CD14-positive monocyte (primary cell): ENCODE data around the gene TCAF1. TPM values are rescaled to one million over a fixed set of nuclear protein-coding genes. Genes with fewer than 3 reads are reported as not detected.

Experiments used
- DNase-seq, 3 donors: peaks; one replicate each; pipeline ENCODE4 v3.0.0-alpha.2; 2011 to 2022
- H2AFZ ChIP-seq: 2 replicates; pipeline ENCODE4 v1.6.0; 2012; ENCODE audit warnings: mild to moderate bottlenecking, low read depth, low read length, inconsistent platforms; ENCODE audit not compliant: insufficient read depth, poor library complexity, severe bottlenecking
- H3K27ac ChIP-seq, 2 donors: 1 replicate in 1 of 2; 2 replicates in 1 of 2; pipeline ENCODE4 v1.5.1; 2012 to 2013; ENCODE audit warnings: low read length in 2 of 2, control low read depth in 1 of 2, inconsistent platforms in 1 of 2, low read depth in 1 of 2, mild to moderate bottlenecking in 1 of 2
- H3K27me3 ChIP-seq, 2 donors: one replicate each; pipeline versions ENCODE4 v1.6.0 to v1.6.1; 2011 to 2013; ENCODE audit warnings: low read length in 2 of 2; ENCODE audit not compliant: control insufficient read depth in 2 of 2, insufficient read depth in 2 of 2
- H3K36me3 ChIP-seq, 2 donors: replicated peaks in 1 of 2; 1 replicate in 1 of 2; 2 replicates in 1 of 2; pipeline versions ENCODE4 v1.5.1 to v1.6.1; 2012 to 2013; ENCODE audit warnings: low read length in 2 of 2, control low read depth in 1 of 2, inconsistent platforms in 1 of 2, mild to moderate bottlenecking in 1 of 2; ENCODE audit not compliant: insufficient read depth in 2 of 2, control insufficient read depth in 1 of 2
- H3K4me1 ChIP-seq, 2 donors: 1 replicate in 1 of 2; 2 replicates in 1 of 2; pipeline versions ENCODE4 v1.5.1 to v1.6.1; 2012 to 2013; ENCODE audit warnings: low read length in 2 of 2, control low read depth in 1 of 2, inconsistent platforms in 1 of 2, mild to moderate bottlenecking in 1 of 2, moderate library complexity in 1 of 2; ENCODE audit not compliant: insufficient read depth in 2 of 2, control insufficient read depth in 1 of 2
- H3K4me2 ChIP-seq: replicated peaks from 2 replicates; pipeline ENCODE3; 2012; ENCODE audit warnings: low read length, moderate library complexity, mild to moderate bottlenecking; ENCODE audit not compliant: poor library complexity, severe bottlenecking; ENCODE audit errors: extremely low read depth
- H3K4me3 ChIP-seq, 3 experiments: fragments of 200-600 bp in 1 of 3; sonication (generic) in 1 of 3; replicated peaks in 1 of 3; 1 replicate in 2 of 3; 2 replicates in 1 of 3; pipeline ENCODE4 v1.5.1; 2011 to 2013; ENCODE audit warnings: low read length in 3 of 3, mild to moderate bottlenecking in 3 of 3, control low read depth in 2 of 3, low read depth in 2 of 3, inconsistent platforms in 1 of 3, moderate library complexity in 1 of 3
- H3K79me2 ChIP-seq: 2 replicates; pipeline ENCODE4 v1.6.0; 2012; ENCODE audit warnings: mild to moderate bottlenecking, control low read depth, inconsistent platforms, low read length, moderate library complexity; ENCODE audit not compliant: insufficient read depth
- H3K9ac ChIP-seq: 2 replicates; pipeline ENCODE4 v1.6.0; 2017; ENCODE audit warnings: low read length, mild to moderate bottlenecking; ENCODE audit not compliant: insufficient read depth, poor library complexity, severe bottlenecking
- H3K9me3 ChIP-seq, 2 donors: replicated peaks in 1 of 2; 1 replicate in 1 of 2; 2 replicates in 1 of 2; pipeline versions ENCODE4 v1.5.1 to v1.6.1; 2012 to 2013; ENCODE audit warnings: low read length in 2 of 2, control low read depth in 1 of 2; ENCODE audit not compliant: control insufficient read depth in 1 of 2, insufficient read depth in 1 of 2
- H4K20me1 ChIP-seq: 2 replicates; pipeline ENCODE4 v1.6.0; 2012; ENCODE audit warnings: mild to moderate bottlenecking, low read length, control low read depth, moderate library complexity; ENCODE audit not compliant: insufficient read depth
- H3K27ac Mint-ChIP-seq, 7 donors: one replicate each; pipeline ENCODE4 v1.8.0; 2020; ENCODE audit warnings: mild to moderate bottlenecking in 7 of 7, mixed read lengths in 7 of 7, moderate library complexity in 6 of 7, inconsistent platforms in 2 of 7
- H3K27me3 Mint-ChIP-seq, 3 donors: one replicate each; pipeline ENCODE4 v1.8.0; 2021 to 2022; ENCODE audit warnings: low read depth in 3 of 3, mild to moderate bottlenecking in 3 of 3, mixed read lengths in 3 of 3, moderate library complexity in 3 of 3, inconsistent platforms in 1 of 3
- H3K36me3 Mint-ChIP-seq, 2 donors: one replicate each; pipeline ENCODE4 v1.8.0; 2020; ENCODE audit warnings: mixed read lengths in 2 of 2, inconsistent platforms in 1 of 2, mild to moderate bottlenecking in 1 of 2
- H3K4me1 Mint-ChIP-seq: one replicate; pipeline ENCODE4 v1.8.0; 2020; ENCODE audit warnings: mild to moderate bottlenecking, mixed read lengths
- H3K4me3 Mint-ChIP-seq, 2 donors: one replicate each; pipeline ENCODE4 v1.8.0; 2020; ENCODE audit warnings: mild to moderate bottlenecking in 2 of 2, mixed read lengths in 2 of 2, moderate library complexity in 1 of 2
- H3K9me3 Mint-ChIP-seq, 7 donors: one replicate each; pipeline ENCODE4 v1.8.0; 2020 to 2022; ENCODE audit warnings: mixed read lengths in 7 of 7, mild to moderate bottlenecking in 6 of 7, moderate library complexity in 6 of 7, inconsistent platforms in 2 of 7
- WGBS: methylation state at CpG from one replicate; pipeline ENCODE4 v1.1.5; 2013; ENCODE audit warnings: missing lambda C conversion rate; ENCODE audit not compliant: insufficient coverage; 5-methylcytosine and 5-hydroxymethylcytosine counted together
- intact Hi-C, 2 donors: fragments of 100-400 bp; cut with micrococcal nuclease; formaldehyde crosslinking; loops; one replicate each; pipeline versions ENCODE4 v1.15.0 to v1.15.1; 2023
- polyA plus RNA-seq, 3 donors: library from polyadenylated mRNA; depleted of rRNA in 1 of 3; unstranded in 2 of 3; stranded (reverse) in 1 of 3; fragments of 300-500 nt in 2 of 3; fragments of >200 nt in 1 of 3; fragmentation: Illumina TruSeq in 2 of 3; gene quantifications; 1 replicate in 2 of 3; 2 replicates in 1 of 3; pipeline ENCODE4 v1.2.3, GENCODE V29; 2012 to 2021
- TF ChIP-seq, protein P1 (sequence below): fragments of 200-600 bp; IDR thresholded peaks from one replicate; pipeline ENCODE4 v1.8.0; 2022; ENCODE audit warnings: antibody characterized with exemption, mild to moderate bottlenecking

Gene TCAF1
- polyA plus RNA-seq, 3 donors = 1.8 to 3.3 (median 3.0) TPM

DNA sequence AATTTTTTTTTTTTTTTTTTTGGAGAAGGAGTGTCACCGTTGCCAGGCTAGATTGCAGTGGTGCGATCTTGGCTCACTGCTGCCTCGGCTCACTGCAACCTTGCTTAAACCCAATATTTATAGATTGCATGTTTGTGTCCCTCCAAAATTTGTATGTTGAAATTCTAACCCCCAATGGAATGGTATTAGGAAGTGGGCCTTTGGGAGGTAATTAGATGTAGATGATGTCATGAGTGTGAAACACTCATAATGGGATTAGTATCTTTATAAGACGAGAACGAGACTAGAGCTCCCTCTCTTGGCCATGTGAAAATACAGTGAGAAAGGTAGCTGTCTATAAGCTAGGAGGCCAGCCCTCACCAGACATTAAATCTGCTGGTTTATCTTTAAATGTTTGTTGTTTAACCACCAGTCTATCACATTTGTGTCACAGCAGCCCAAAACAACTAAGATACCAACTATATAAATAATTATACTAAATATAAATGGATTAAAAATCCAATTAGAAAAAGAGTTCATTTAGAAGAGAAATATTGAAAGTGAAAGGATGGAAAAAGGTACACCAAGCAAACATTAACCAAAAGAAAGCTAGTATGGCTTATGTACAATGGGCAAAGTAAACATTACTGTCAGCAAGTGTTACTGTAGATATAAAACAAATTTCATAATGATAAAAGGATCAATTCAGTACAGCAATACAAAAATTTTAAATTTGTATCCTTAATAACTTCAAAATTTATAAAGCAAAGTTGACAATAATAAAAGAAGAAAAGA is 9.3 kb downstream of the TCAF1 start:
- Histone ChIP-seq H3K4me2 (no peak overlapping the region), H3K9me3 (peaks cover 0 to 5% of the 10 kb centered on the region in 2 donors), H3K27me3 (no peaks in the 10 kb centered on the region), H3K27ac (no peak overlapping the region), H3K79me2 (no peaks in the 10 kb centered on the region), H4K20me1 (no peaks in the 10 kb centered on the region), H3K36me3 (no peaks in the 10 kb centered on the region), H3K4me1 (no peaks in the 10 kb centered on the region), H2AFZ (no peak overlapping the region), H3K4me3 (no peak overlapping the region), H3K9ac (no peak overlapping the region)
- H3K36me3 Mint-ChIP-seq = peaks cover 4 to 8% of the 10 kb centered on the region in 2 donors
- TF ChIP-seq, protein P1, sequence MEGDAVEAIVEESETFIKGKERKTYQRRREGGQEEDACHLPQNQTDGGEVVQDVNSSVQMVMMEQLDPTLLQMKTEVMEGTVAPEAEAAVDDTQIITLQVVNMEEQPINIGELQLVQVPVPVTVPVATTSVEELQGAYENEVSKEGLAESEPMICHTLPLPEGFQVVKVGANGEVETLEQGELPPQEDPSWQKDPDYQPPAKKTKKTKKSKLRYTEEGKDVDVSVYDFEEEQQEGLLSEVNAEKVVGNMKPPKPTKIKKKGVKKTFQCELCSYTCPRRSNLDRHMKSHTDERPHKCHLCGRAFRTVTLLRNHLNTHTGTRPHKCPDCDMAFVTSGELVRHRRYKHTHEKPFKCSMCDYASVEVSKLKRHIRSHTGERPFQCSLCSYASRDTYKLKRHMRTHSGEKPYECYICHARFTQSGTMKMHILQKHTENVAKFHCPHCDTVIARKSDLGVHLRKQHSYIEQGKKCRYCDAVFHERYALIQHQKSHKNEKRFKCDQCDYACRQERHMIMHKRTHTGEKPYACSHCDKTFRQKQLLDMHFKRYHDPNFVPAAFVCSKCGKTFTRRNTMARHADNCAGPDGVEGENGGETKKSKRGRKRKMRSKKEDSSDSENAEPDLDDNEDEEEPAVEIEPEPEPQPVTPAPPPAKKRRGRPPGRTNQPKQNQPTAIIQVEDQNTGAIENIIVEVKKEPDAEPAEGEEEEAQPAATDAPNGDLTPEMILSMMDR = no peak
- WGBS = no CpG with 5 or more reads among the region's 5 CpGs
- peaks cover 0 to 17% (median 7%) of the 10 kb centered on the region in 7 donors for H3K9me3 Mint-ChIP-seq
- intact Hi-C loops = no loop called here
- H3K27ac Mint-ChIP-seq = no peak overlapping the region
- H3K27me3 Mint-ChIP-seq = no peaks in the 10 kb centered on the region
- no peak for DNase-seq
- H3K4me1 Mint-ChIP-seq = no peaks in the 10 kb centered on the region
- H3K4me3 Mint-ChIP-seq = no peak overlapping the region

DNA sequence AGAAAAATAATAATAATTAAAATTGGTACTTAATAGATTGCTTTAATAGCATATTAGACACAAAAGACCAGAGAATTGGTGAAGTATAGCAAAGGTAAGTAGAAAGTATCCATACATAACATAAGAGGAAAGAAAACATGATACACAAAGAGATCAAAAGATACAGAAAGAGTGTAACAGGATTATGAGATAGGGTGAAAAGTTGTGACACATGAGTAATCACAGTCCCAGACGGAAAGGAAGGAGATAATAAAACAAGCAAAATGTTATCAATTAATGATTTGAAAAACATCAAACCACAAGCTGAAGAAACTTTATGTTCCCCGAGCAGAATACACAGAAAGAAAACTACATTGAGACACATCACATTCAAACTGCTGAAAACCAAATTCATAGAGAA is 10.5 kb downstream of the TCAF1 start:
- no peak for DNase-seq
- peaks cover 4 to 8% of the 10 kb centered on the region in 2 donors for H3K36me3 Mint-ChIP-seq
- Histone ChIP-seq H3K27me3 (no peaks in the 10 kb centered on the region), H2AFZ (no peak overlapping the region), H3K79me2 (no peaks in the 10 kb centered on the region), H3K4me1 (no peaks in the 10 kb centered on the region), H3K27ac (no peak overlapping the region), H3K4me2 (no peak overlapping the region), H3K9ac (no peak overlapping the region), H4K20me1 (no peaks in the 10 kb centered on the region), H3K36me3 (no peaks in the 10 kb centered on the region), H3K9me3 (peaks cover 0 to 5% of the 10 kb centered on the region in 2 donors), H3K4me3 (no peak overlapping the region)
- intact Hi-C loops = no loop called here
- H3K4me1 Mint-ChIP-seq = peaks cover 2% of the 10 kb centered on the region
- H3K27me3 Mint-ChIP-seq = peaks cover 0 to 3% (median 1%) of the 10 kb centered on the region in 3 donors
- WGBS = no CpG with 5 or more reads among the region's 2 CpGs
- H3K9me3 Mint-ChIP-seq = peaks cover 0 to 17% (median 7%) of the 10 kb centered on the region in 7 donors
- H3K27ac Mint-ChIP-seq = no peak overlapping the region
- TF ChIP-seq, protein P1 = no peak
- H3K4me3 Mint-ChIP-seq = no peak overlapping the region
